ENCODE measurements around the gene UGT1A10.
"Not testable (repeated sequence)": the region's sequence is repeated elsewhere in the genome, so short reads cannot be mapped to it uniquely, and the experiment has no call there.

UGT1A10 gene

DNA sequence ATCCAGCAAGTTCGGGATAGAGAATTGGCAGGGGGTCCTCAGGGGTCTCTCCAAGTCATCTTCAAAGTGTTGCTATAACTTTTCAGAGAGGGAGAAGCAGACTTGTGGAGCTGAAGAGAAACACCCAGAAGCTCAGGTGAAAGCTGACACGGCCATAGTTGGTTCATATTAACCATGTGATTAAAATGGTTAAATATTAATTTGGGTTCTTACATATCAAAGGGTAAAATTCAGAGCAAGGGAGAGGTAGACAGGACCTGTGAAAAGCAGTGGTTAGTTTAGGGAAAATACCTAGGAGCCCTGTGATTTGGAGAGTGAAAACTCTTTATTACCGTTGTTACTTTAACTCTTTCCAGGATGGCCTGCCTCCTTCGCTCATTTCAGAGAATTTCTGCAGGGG lies 56.4 kb downstream of the UGT1A10 start, which contains the start of gene UGT1A6:
UGT1A6 (plus strand) TSS at position 243 of the 400 bp plus-strand sequence; CDS start at position 358, 115 bp downstream.
- DNase-seq (ENCODE audit: low spot score): no peak

- no peak for DNase-seq (ENCODE audit: low spot score)
These were observed 57.7 kb downstream of the UGT1A10 start for GRCh38 chr2:233693963-233694362.

DNA sequence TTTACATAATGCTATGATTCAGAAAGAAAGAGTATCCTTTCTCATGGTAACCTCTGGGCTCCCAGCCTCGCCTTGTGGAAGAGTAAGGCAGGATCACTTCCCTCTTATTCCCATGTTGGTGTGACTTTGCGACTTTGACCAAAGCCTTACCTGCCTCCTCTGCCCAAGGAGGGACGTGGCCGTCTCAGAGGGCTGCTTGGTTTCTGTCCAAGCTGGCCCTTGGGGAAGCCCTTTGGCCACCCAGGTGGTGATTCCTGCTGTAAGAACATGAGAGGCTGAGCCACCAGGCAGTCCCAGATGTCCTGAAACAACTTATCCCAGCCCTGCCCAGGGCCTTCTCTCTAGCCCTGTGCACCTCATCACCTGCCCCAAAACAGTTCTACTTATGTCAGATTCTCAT lies 62.5 kb downstream of the UGT1A10 start:
- no peak for DNase-seq (ENCODE audit: low spot score)

GRCh38 chr2:233699424-233700027 lies 63.3 kb downstream of the UGT1A10 start:
- DNase-seq (ENCODE audit: low spot score): no peak

- DNase-seq (ENCODE audit: low spot score): peak; percentile 17
These were observed 63.9 kb downstream of the UGT1A10 start for GRCh38 chr2:233700028-233700635.

DNA sequence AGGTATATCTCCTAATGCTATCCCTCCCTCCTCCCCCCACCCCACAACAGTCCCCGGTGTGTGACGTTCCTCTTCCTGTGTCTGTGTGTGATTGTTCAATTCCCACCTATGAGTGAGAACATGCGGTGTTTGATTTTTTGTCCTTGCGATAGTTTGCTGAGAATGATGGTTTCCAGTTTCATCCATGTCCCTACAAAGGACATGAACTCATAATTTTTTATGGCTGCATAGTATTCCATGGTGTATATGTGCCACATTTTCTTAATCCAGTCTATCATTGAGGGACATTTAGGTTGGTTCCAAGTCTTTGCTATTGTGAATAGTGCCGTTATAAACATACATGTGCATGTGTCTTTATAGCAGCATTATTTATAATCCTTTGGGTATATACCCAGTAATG lies 64.6 kb downstream of the UGT1A10 start:
- DNase-seq (ENCODE audit: low spot score): not testable (repeated sequence)

- DNase-seq (ENCODE audit: low spot score): no peak
These were observed 66.0 kb downstream of the UGT1A10 start for GRCh38 chr2:233702238-233702637.

- peak; percentile 19 for DNase-seq (ENCODE audit: low spot score)
These were observed 69.8 kb downstream of the UGT1A10 start for GRCh38 chr2:233705911-233706506.

- DNase-seq (ENCODE audit: low spot score): peak; percentile 32
These were observed 70.5 kb downstream of the UGT1A10 start for GRCh38 chr2:233706720-233707119.

GRCh38 chr2:233707940-233708644 lies 71.8 kb downstream of the UGT1A10 start:
- peak; percentile 16 for DNase-seq (ENCODE audit: low spot score)

GRCh38 chr2:233708942-233709341 lies 72.7 kb downstream of the UGT1A10 start:
- DNase-seq (ENCODE audit: low spot score): no peak

DNA sequence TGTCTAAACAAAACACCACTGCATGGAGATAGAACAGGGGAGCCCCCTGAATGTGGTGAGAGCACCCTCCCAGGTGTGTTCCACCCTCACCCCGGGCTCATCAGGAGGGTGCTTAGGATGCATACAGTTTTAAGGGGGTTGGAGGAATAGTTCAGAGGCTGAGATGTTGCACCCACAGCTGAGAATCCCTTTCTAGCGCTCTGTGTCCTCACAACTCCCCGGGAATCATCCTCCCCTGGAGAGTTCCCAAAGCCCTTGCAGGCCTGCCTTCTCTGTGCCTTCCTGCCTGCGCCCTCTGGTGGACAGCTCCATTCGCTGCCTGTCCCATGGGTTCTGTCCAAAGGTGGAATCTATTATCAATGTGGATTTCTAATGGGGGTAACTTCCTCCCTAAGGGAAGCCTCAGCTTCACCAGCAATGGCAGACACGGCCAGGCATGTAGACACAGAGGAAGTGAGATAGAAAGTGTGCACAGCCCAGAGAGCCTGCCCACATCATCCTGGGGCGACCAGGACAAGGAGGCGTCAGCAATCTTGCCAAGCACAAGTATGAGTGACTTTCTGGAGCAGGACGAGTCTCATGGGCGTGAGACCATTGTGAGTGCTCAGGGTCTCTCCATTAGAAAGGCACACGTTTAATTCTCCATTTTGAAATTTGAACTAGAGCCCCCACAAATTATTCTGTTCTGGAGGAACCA lies 75.2 kb downstream of the UGT1A10 start:
- DNase-seq (ENCODE audit: low spot score): peak; percentile 89

GRCh38 chr2:233712611-233713261 lies 76.5 kb downstream of the UGT1A10 start, which contains the start of gene UGT1A5:
UGT1A5 (plus strand) TSS chr2:233712907; CDS start chr2:233712992, 85 bp downstream.
- DNase-seq (ENCODE audit: low spot score): no peak

DNA sequence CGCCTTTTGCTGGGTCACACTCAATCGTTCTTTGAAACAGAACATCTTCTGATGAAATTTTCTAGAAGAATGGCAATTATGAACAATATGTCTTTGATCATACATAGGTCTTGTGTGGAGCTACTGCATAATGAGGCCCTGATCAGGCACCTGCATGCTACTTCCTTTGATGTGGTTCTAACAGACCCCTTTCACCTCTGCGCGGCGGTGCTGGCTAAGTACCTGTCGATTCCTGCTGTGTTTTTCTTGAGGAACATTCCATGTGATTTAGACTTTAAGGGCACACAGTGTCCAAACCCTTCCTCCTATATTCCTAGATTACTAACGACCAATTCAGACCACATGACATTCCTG lies 77.0 kb downstream of the UGT1A10 start:
- DNase-seq (ENCODE audit: low spot score): no peak

GRCh38 chr2:233714121-233714520 lies 77.9 kb downstream of the UGT1A10 start:
- no peak for DNase-seq (ENCODE audit: low spot score)

DNA sequence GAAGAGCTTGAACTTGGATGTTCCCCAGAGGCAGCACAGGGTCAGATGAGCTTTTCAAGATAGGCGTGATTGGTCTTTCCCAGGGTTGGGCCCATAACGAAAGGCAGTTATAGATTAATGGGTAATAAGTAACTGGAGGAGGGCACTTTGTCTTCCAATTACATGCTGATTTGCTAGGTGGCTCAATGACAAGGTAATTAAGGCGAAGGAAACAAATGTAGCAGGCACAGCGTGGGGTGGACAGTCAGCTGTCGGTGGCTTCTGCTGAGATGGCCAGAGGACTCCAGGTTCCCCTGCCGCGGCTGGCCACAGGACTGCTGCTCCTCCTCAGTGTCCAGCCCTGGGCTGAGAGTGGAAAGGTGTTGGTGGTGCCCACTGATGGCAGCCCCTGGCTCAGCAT lies 82.3 kb downstream of the UGT1A10 start, which contains the start of gene UGT1A4:
UGT1A4 (plus strand) TSS at position 185 of the 400 bp plus-strand sequence; CDS start at position 270, 85 bp downstream.
- no peak for DNase-seq (ENCODE audit: low spot score)

GRCh38 chr2:233728723-233729301 lies 92.6 kb downstream of the UGT1A10 start, which contains the start of gene UGT1A3:
UGT1A3 (plus strand) TSS chr2:233729042; CDS start chr2:233729127, 85 bp downstream.
- DNase-seq (ENCODE audit: low spot score): no peak

- not testable (repeated sequence) for DNase-seq (ENCODE audit: low spot score)
These were observed 100.8 kb downstream of the UGT1A10 start for GRCh38 chr2:233736868-233737653.

DNA sequence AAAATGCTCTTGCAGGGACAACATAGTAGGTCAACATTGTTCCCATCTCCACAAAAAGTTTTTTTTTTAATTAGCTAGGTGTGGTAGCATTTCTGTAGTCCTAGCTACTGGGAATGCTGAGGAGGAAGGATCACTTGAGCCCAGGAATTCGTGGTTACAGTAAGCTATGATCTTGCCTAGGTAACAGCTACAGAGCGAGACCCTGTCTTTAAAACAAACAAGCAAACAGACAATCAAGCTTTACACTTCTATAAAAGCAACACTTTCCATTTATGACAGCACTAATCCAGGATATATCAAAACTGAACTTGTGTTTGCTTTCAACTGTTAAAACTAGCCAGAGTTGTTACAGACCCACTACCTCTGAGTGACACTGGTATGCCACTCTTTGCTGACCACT lies 104.6 kb downstream of the UGT1A10 start:
- no peak for DNase-seq (ENCODE audit: low spot score)

All from GM03348 (cell line).